Tibial nerve (tissue), 3 donors: ENCODE results near the gene MYO1H.

Experiments used
- POLR2A ChIP-seq, 2 donors: fragments of 450-650 bp; IDR thresholded peaks; one replicate each; pipeline ENCODE4 v1.6.1; 2017; ENCODE audit warnings: antibody characterized with exemption in 2 of 2, mild to moderate bottlenecking in 2 of 2, moderate library complexity in 2 of 2
- TF ChIP-seq, protein P1 (sequence below), 5 experiments: fragments of 200-600 bp in 3 of 5; fragments of 450-650 bp in 2 of 5; sonication (generic) in 3 of 5; IDR thresholded peaks; one replicate each; pipeline ENCODE4 v1.5.1; 2016 to 2019; ENCODE audit warnings: antibody characterized with exemption in 5 of 5, mild to moderate bottlenecking in 3 of 5, moderate library complexity in 2 of 5

- TF ChIP-seq, protein P1, sequence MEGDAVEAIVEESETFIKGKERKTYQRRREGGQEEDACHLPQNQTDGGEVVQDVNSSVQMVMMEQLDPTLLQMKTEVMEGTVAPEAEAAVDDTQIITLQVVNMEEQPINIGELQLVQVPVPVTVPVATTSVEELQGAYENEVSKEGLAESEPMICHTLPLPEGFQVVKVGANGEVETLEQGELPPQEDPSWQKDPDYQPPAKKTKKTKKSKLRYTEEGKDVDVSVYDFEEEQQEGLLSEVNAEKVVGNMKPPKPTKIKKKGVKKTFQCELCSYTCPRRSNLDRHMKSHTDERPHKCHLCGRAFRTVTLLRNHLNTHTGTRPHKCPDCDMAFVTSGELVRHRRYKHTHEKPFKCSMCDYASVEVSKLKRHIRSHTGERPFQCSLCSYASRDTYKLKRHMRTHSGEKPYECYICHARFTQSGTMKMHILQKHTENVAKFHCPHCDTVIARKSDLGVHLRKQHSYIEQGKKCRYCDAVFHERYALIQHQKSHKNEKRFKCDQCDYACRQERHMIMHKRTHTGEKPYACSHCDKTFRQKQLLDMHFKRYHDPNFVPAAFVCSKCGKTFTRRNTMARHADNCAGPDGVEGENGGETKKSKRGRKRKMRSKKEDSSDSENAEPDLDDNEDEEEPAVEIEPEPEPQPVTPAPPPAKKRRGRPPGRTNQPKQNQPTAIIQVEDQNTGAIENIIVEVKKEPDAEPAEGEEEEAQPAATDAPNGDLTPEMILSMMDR (IDR thresholded peaks at IDR 0.05): no peak
- TF ChIP-seq POLR2A (IDR thresholded peaks at IDR 0.05): no peak
Measured at GRCh38 chr12:109466821-109467220, 119.1 kb downstream of the MYO1H start.
